DND-41 (cell line): ENCODE results near the gene MUC5B.

Experiments used
- ATAC-seq: fragments of 200-7000 bp; cut with Tn5 transposase; 3 replicates; pipeline ENCODE4 v1.9.1; 2021; ENCODE audit warnings: low read depth; ENCODE audit not compliant: insufficient read depth
- DNase-seq: peaks from one replicate; pipeline ENCODE4 v3.0.0-alpha.2; 2020
- H2AFZ ChIP-seq: 2 replicates; pipeline ENCODE4 v1.6.0; 2012; ENCODE audit warnings: low read depth, low read length
- H3K27ac ChIP-seq: 2 replicates; pipeline ENCODE4 v1.5.1; 2012; ENCODE audit warnings: low read length, inconsistent platforms
- H3K27me3 ChIP-seq: fragments of 200-600 bp; sonication (generic); 2 replicates; pipeline ENCODE4 v1.6.0; 2012; ENCODE audit warnings: low read length, mild to moderate bottlenecking, inconsistent platforms; ENCODE audit not compliant: insufficient read depth, poor library complexity
- H3K36me3 ChIP-seq: 2 replicates; pipeline ENCODE4 v1.5.1; 2012; ENCODE audit warnings: low read length, inconsistent platforms; ENCODE audit not compliant: insufficient read depth
- H3K4me1 ChIP-seq: 2 replicates; pipeline ENCODE4 v1.5.1; 2012; ENCODE audit warnings: mild to moderate bottlenecking, low read length; ENCODE audit not compliant: insufficient read depth
- H3K4me2 ChIP-seq: 2 replicates; pipeline ENCODE4 v1.6.0; 2012; ENCODE audit warnings: mild to moderate bottlenecking, moderate library complexity, low read length, inconsistent platforms; ENCODE audit not compliant: insufficient read depth
- H3K4me3 ChIP-seq, 2 experiments: fragments of 200-600 bp in 1 of 2; shearing (Covaris generic) in 1 of 2; 2 replicates each; pipeline ENCODE4 v1.5.1; 2012 to 2016; ENCODE audit warnings: inconsistent platforms in 2 of 2, low read length in 2 of 2, mild to moderate bottlenecking in 2 of 2, low read depth in 1 of 2, moderate library complexity in 1 of 2
- H3K79me2 ChIP-seq: 2 replicates; pipeline ENCODE4 v1.6.0; 2012; ENCODE audit warnings: low read length, inconsistent platforms; ENCODE audit not compliant: insufficient read depth
- H3K9ac ChIP-seq: 2 replicates; pipeline ENCODE4 v1.6.0; 2012; ENCODE audit warnings: low read depth, mild to moderate bottlenecking, inconsistent platforms, low read length, moderate library complexity
- H3K9me3 ChIP-seq: 2 replicates; pipeline ENCODE4 v1.5.1; 2012; ENCODE audit warnings: low read length, moderate library complexity, mild to moderate bottlenecking, inconsistent platforms; ENCODE audit not compliant: insufficient read depth, severe bottlenecking
- H4K20me1 ChIP-seq: 2 replicates; pipeline ENCODE4 v1.6.0; 2012; ENCODE audit warnings: low read length; ENCODE audit not compliant: insufficient read depth
- EZH2 ChIP-seq: IDR thresholded peaks from 3 replicates; pipeline ENCODE4 v1.6.1; 2012; ENCODE audit warnings: borderline replicate concordance, low read depth, mild to moderate bottlenecking, moderate library complexity, low read length, inconsistent platforms; ENCODE audit not compliant: severe bottlenecking
- TF ChIP-seq, protein P1 (sequence below): IDR thresholded peaks from 2 replicates; pipeline ENCODE4 v1.5.1; 2012; ENCODE audit warnings: borderline replicate concordance, low read length, moderate library complexity, mild to moderate bottlenecking; ENCODE audit not compliant: poor library complexity, severe bottlenecking; ENCODE audit errors: extremely low read depth

The MUC5B gene

DNA sequence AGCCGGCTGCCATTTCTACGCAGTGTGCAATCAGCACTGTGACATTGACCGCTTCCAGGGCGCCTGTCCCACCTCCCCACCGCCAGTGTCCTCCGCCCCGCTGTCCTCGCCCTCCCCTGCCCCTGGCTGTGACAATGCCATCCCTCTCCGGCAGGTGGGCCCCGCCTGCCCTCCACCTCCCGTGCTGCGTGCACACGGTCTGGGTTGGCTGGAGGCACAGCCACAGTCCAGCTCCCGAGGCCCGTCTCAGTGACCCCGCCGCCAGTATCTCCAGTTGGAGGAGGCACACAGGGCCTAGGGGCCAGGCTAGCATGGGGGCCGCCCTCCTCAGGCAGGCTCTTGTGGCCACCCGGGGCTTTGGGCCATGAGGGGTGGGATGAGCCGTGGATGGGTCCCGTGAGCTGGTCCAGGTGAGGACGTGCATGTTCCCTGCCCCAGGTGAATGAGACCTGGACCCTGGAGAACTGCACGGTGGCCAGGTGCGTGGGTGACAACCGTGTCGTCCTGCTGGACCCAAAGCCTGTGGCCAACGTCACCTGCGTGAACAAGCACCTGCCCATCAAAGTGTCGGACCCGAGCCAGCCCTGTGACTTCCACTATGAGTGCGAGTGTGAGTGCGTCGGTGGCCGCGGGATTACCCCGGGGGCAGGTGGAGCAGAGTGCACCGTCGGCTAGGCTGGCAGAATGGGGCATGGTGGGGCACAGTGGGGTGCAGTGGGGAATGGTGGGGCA lies 29.7 kb downstream of the MUC5B start:
- Histone ChIP-seq H3K36me3 (no peaks in the 10 kb centered on the region), H3K27ac (no peak overlapping the region), H3K4me2 (no peak overlapping the region), H3K9me3 (peaks cover 17% of the 10 kb centered on the region), H3K4me3 (no peak overlapping the region), H4K20me1 (no peaks in the 10 kb centered on the region), H3K79me2 (no peaks in the 10 kb centered on the region), H3K9ac (no peak overlapping the region), H3K27me3 (no peaks in the 10 kb centered on the region), H3K4me1 (no peaks in the 10 kb centered on the region), H2AFZ (no peak overlapping the region)
- TF ChIP-seq, protein P1, sequence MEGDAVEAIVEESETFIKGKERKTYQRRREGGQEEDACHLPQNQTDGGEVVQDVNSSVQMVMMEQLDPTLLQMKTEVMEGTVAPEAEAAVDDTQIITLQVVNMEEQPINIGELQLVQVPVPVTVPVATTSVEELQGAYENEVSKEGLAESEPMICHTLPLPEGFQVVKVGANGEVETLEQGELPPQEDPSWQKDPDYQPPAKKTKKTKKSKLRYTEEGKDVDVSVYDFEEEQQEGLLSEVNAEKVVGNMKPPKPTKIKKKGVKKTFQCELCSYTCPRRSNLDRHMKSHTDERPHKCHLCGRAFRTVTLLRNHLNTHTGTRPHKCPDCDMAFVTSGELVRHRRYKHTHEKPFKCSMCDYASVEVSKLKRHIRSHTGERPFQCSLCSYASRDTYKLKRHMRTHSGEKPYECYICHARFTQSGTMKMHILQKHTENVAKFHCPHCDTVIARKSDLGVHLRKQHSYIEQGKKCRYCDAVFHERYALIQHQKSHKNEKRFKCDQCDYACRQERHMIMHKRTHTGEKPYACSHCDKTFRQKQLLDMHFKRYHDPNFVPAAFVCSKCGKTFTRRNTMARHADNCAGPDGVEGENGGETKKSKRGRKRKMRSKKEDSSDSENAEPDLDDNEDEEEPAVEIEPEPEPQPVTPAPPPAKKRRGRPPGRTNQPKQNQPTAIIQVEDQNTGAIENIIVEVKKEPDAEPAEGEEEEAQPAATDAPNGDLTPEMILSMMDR = no peak
- no peak for TF ChIP-seq EZH2
- ATAC-seq = no peak
- no peak for DNase-seq

DNA sequence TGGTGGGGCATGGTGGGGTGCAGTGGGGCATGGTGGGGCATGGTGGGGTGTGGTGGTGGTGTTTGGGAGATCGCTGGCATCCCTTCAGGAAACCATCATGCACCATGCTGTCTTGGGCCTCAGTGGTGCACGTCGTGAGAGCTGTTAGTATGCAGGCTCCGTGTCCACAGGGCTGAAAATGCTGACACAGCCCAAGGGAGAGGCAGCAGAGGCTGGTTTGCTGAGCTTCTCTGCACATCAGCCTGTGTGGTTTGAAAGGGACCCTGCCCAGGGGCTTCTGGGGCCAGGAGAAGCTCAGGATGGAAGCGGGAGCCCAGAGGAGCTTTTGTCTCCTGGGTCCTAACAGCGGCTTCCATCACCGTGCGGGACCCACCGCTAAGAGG lies 30.2 kb downstream of the MUC5B start:
- no peak overlapping the region for H3K4me3 ChIP-seq
- H3K27me3 ChIP-seq = no peaks in the 10 kb centered on the region
- H3K9me3 ChIP-seq = peaks cover 17% of the 10 kb centered on the region
- H2AFZ ChIP-seq = no peak overlapping the region
- H3K4me1 ChIP-seq = no peaks in the 10 kb centered on the region
- ATAC-seq (no peak), DNase-seq (no peak)
- TF ChIP-seq, protein P1 = no peak
- no peak for TF ChIP-seq EZH2
- H3K79me2 ChIP-seq = no peaks in the 10 kb centered on the region
- H4K20me1 ChIP-seq = no peaks in the 10 kb centered on the region
- H3K36me3 ChIP-seq = no peaks in the 10 kb centered on the region
- H3K27ac ChIP-seq = no peak overlapping the region
- no peak overlapping the region for H3K4me2 ChIP-seq
- no peak overlapping the region for H3K9ac ChIP-seq

DNA sequence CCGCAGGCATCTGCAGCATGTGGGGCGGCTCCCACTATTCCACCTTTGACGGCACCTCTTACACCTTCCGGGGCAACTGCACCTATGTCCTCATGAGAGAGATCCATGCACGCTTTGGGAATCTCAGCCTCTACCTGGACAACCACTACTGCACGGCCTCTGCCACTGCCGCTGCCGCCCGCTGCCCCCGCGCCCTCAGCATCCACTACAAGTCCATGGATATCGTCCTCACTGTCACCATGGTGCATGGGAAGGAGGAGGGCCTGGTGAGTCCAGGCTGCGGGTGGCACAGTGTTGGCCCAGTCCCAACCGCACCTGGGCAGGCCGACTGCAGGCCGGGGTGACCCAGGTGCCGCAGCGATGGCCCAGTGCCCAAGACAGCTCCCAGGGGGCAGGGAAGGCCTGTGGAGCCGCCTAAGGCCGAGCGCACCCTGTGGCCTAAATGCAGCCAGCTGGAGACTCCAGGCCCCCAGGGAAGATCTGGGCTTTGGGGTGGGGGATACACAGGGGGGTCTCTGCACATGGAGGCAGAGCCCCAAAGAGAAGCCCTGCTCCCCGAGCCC lies 31.3 kb downstream of the MUC5B start:
- Histone ChIP-seq H3K79me2 (no peaks in the 10 kb centered on the region), H3K9me3 (peaks cover 14% of the 10 kb centered on the region), H3K4me1 (no peaks in the 10 kb centered on the region), H3K4me2 (no peak overlapping the region), H3K9ac (no peak overlapping the region), H2AFZ (no peak overlapping the region), H3K4me3 (no peak overlapping the region), H4K20me1 (no peaks in the 10 kb centered on the region), H3K27ac (no peak overlapping the region), H3K27me3 (no peaks in the 10 kb centered on the region), H3K36me3 (no peaks in the 10 kb centered on the region)
- ATAC-seq (no peak), DNase-seq (no peak)
- TF ChIP-seq, protein P1 = no peak
- no peak for TF ChIP-seq EZH2
